ENCODE measurements around the gene CAB39. TPM values are rescaled to one million over a fixed set of nuclear protein-coding genes. Genes with fewer than 3 reads are reported as not detected.

CAB39 gene
- polyA plus RNA-seq, 1 experiment = 23.6 TPM

- POLR2A ChIA-PET = no interaction called here
- Histone ChIP-seq H3K4me3 (ENCODE audit: low read depth, low read length) (no peak overlapping the region), H3K27me3 (ENCODE audit: control insufficient read depth, insufficient read depth, low read length) (no peaks in the 10 kb centered on the region), H3K36me3 (ENCODE audit: control insufficient read depth, insufficient read depth, low read length) (peaks cover 6% of the 10 kb centered on the region)
- no peak for TF ChIP-seq CTCF (IDR thresholded peaks at IDR 0.05; ENCODE audit: insufficient read depth, low read depth, low read length)
- CTCF ChIA-PET = interaction anchor here (1.0 to 1.4 kb wide), 3 partner anchors 11 to 194 kb away, joined by 3 to 12 read pairs (median 4); no protein-coding TSS in a partner anchor
- no peak for DNase-seq (ENCODE audit: low read depth)
Measured at GRCh38 chr2:230809015-230809414, 96.4 kb downstream of the CAB39 start.

GRCh38 chr2:230809677-230810251 lies 97.1 kb downstream of the CAB39 start:
- peak; percentile 33; the same call in 1 of the 2 replicates for TF ChIP-seq CTCF (IDR thresholded peaks at IDR 0.05; ENCODE audit: insufficient read depth, low read depth, low read length)
- H3K4me3 ChIP-seq (ENCODE audit: low read depth, low read length) = no peak overlapping the region
- ChIA-PET POLR2A (interaction anchor here (0.5 kb wide), 1 partner anchor 348 kb away, joined by 3 read pairs; no protein-coding TSS in a partner anchor), CTCF (interaction anchor here (0.6 to 1.4 kb wide), 4 partner anchors 11 to 195 kb away, joined by 3 to 12 read pairs (median 4); no protein-coding TSS in a partner anchor)
- no peak for DNase-seq (ENCODE audit: low read depth)
- H3K36me3 ChIP-seq (ENCODE audit: control insufficient read depth, insufficient read depth, low read length) = peaks cover 6% of the 10 kb centered on the region
- no peaks in the 10 kb centered on the region for H3K27me3 ChIP-seq (ENCODE audit: control insufficient read depth, insufficient read depth, low read length)

- no peak for DNase-seq (ENCODE audit: low read depth)
- ChIA-PET POLR2A (no interaction called here), CTCF (interaction anchor here (1.4 to 2.6 kb wide), 2 partner anchors 12 to 13 kb away, joined by 7 to 14 read pairs; no protein-coding TSS in a partner anchor)
- Histone ChIP-seq H3K4me3 (ENCODE audit: low read depth, low read length) (no peak overlapping the region), H3K27me3 (ENCODE audit: control insufficient read depth, insufficient read depth, low read length) (no peaks in the 10 kb centered on the region), H3K36me3 (ENCODE audit: control insufficient read depth, insufficient read depth, low read length) (peaks cover 8% of the 10 kb centered on the region)
- no peak for TF ChIP-seq CTCF (IDR thresholded peaks at IDR 0.05; ENCODE audit: insufficient read depth, low read depth, low read length)
Measured at GRCh38 chr2:230811508-230811907, 98.9 kb downstream of the CAB39 start.

GRCh38 chr2:230812033-230812432 lies 99.4 kb downstream of the CAB39 start:
- CTCF ChIA-PET = interaction anchor here (0.7 to 2.6 kb wide), 3 partner anchors 12 to 13 kb away, joined by 3 to 14 read pairs (median 7); no protein-coding TSS in a partner anchor
- H3K4me3 ChIP-seq (ENCODE audit: low read depth, low read length) = no peak overlapping the region
- TF ChIP-seq CTCF (IDR thresholded peaks at IDR 0.05; ENCODE audit: insufficient read depth, low read depth, low read length) = no peak
- H3K27me3 ChIP-seq (ENCODE audit: control insufficient read depth, insufficient read depth, low read length) = no peaks in the 10 kb centered on the region
- peaks cover 9% of the 10 kb centered on the region for H3K36me3 ChIP-seq (ENCODE audit: control insufficient read depth, insufficient read depth, low read length)
- POLR2A ChIA-PET = interaction anchor here (0.6 kb wide), 1 partner anchor 47 kb away, joined by 4 read pairs; no protein-coding TSS in a partner anchor
- DNase-seq (ENCODE audit: low read depth) = no peak

GRCh38 chr2:230814616-230815015 lies 102.0 kb downstream of the CAB39 start:
- ChIA-PET POLR2A (no interaction called here), CTCF (interaction anchor here (0.7 to 2.2 kb wide), 7 partner anchors 9 to 186 kb away, joined by 3 to 10 read pairs (median 4); no protein-coding TSS in a partner anchor)
- Histone ChIP-seq H3K27me3 (ENCODE audit: control insufficient read depth, insufficient read depth, low read length) (no peaks in the 10 kb centered on the region), H3K36me3 (ENCODE audit: control insufficient read depth, insufficient read depth, low read length) (peaks cover 10% of the 10 kb centered on the region), H3K4me3 (ENCODE audit: low read depth, low read length) (no peak overlapping the region)
- TF ChIP-seq CTCF (IDR thresholded peaks at IDR 0.05; ENCODE audit: insufficient read depth, low read depth, low read length) = peak; percentile 60
- no peak for DNase-seq (ENCODE audit: low read depth)
